ENCODE results near the gene ADGRG3. TPM values are rescaled to one million over a fixed set of nuclear protein-coding genes. Genes with fewer than 3 reads are reported as not detected.
A peak's percentile ranks its signal among the peaks of the same experiment; 100 is the strongest.

The ADGRG3 gene
- total and polyA plus RNA-seq, 2 of the 13 experiments (the other 11 are each of a cell fraction or from before 2014, with no cell fraction given), result 2.7 to 11.8 TPM

GRCh38 chr16:57624044-57624688 is 43.9 kb upstream of the ADGRG3 start (continued):
- TF ChIP-seq ZNF333 (CRISPR knock-in tag; IDR thresholded peaks at IDR 0.05; ENCODE audit: borderline replicate concordance) (no peak), PHF8 (CRISPR knock-in tag; IDR thresholded peaks at IDR 0.05) (peak; percentile 42; the same call in 1 of the 2 replicates), CEBPB (IDR thresholded peaks at IDR 0.05; ENCODE audit: borderline replicate concordance, low read depth, low read length) (peak; percentile 98), TFDP2 (CRISPR knock-in tag; IDR thresholded peaks at IDR 0.05) (no peak), PBX3 (CRISPR knock-in tag; IDR thresholded peaks at IDR 0.05; ENCODE audit: borderline replicate concordance) (no peak), NCOA2 (CRISPR knock-in tag; IDR thresholded peaks at IDR 0.05) (peak; percentile 61; the same call in 1 of the 2 replicates), NONO (IDR thresholded peaks at IDR 0.05) (no peak), NONO (CRISPR knock-in tag; conservative IDR thresholded peaks at IDR 0.05) (no peak), ZNF292 (CRISPR knock-in tag; IDR thresholded peaks at IDR 0.05; ENCODE audit: borderline replicate concordance, low read depth) (0 out of 2 replicates have a peak, but pooled peaks have one; percentile 11), ZMYM2 (CRISPR knock-in tag; IDR thresholded peaks at IDR 0.05) (peak; percentile 10; the same call in 1 of the 2 replicates), SP140L (CRISPR knock-in tag; IDR thresholded peaks at IDR 0.05; ENCODE audit: borderline replicate concordance) (no peak), CHD4 (IDR thresholded peaks at IDR 0.05; ENCODE audit: borderline replicate concordance, low read length) (peak; percentile 96), NFKBIZ (CRISPR knock-in tag; IDR thresholded peaks at IDR 0.05) (peak; percentile 50; the same call in 1 of the 2 replicates), HOXA5 (CRISPR knock-in tag; IDR thresholded peaks at IDR 0.05) (peak; percentile 20; the same call in 1 of the 2 replicates), ZFX (CRISPR knock-in tag; IDR thresholded peaks at IDR 0.05; ENCODE audit: low read depth) (peak; percentile 48; the same call in 1 of the 2 replicates), ATF7 (IDR thresholded peaks at IDR 0.05) (peak; percentile 74), ATF7 (CRISPR knock-in tag; IDR thresholded peaks at IDR 0.05) (no peak), ZNF644 (CRISPR knock-in tag; IDR thresholded peaks at IDR 0.05; ENCODE audit: low read depth) (peak; percentile 77), CEBPG (CRISPR knock-in tag; IDR thresholded peaks at IDR 0.05) (peak; percentile 98), ZNF337 (CRISPR knock-in tag; IDR thresholded peaks at IDR 0.05; ENCODE audit: borderline replicate concordance, low read depth) (no peak), TBL1XR1 (IDR thresholded peaks at IDR 0.05; ENCODE audit: borderline replicate concordance, low read length, partially characterized antibody) (no peak), FOXO1 (CRISPR knock-in tag; IDR thresholded peaks at IDR 0.05) (peak; percentile 64; the same call in 1 of the 2 replicates), XRCC5 (optimal IDR thresholded peaks at IDR 0.05; ENCODE audit: low read length) (peak; percentile 47), ZSCAN20 (CRISPR knock-in tag; IDR thresholded peaks at IDR 0.05; ENCODE audit: borderline replicate concordance) (peak; percentile 77; the same call in 1 of the 2 replicates), MIER3 (CRISPR knock-in tag; IDR thresholded peaks at IDR 0.05; ENCODE audit: borderline replicate concordance) (0 out of 2 replicates have a peak, but pooled peaks have one; percentile 27), ZMYM3 (CRISPR knock-in tag; IDR thresholded peaks at IDR 0.05) (peak; percentile 32), SMC3 (IDR thresholded peaks at IDR 0.05; ENCODE audit: low read length) (peak; percentile 13; the same call in 1 of the 2 replicates), NFIC (IDR thresholded peaks at IDR 0.05; ENCODE audit: low read length) (no peak), JUNB (CRISPR knock-in tag; IDR thresholded peaks at IDR 0.05; ENCODE audit: borderline replicate concordance) (no peak), MZF1 (CRISPR knock-in tag; IDR thresholded peaks at IDR 0.05; ENCODE audit: borderline replicate concordance) (no peak), FOXJ3 (CRISPR knock-in tag; IDR thresholded peaks at IDR 0.05; ENCODE audit: borderline replicate concordance) (peak; percentile 55; the same call in 1 of the 2 replicates)

All from HepG2 (cell line).